RWPE2 (cell line): ENCODE measurements around the gene RMC1.

Experiments used
- ATAC-seq: fragments of 200-7000 bp; cut with Tn5 transposase; 3 replicates; pipeline ENCODE4 v1.9.1; 2021; ENCODE audit warnings: low read depth
- DNase-seq: peaks from one replicate; pipeline ENCODE4 v3.0.0-alpha.2; 2020; ENCODE audit warnings: low spot score
- H3K27ac ChIP-seq: fragments of 450-650 bp; 2 replicates; pipeline ENCODE4 v1.5.1; 2017; ENCODE audit warnings: mild to moderate bottlenecking; ENCODE audit not compliant: poor library complexity, severe bottlenecking
- H3K27me3 ChIP-seq: fragments of 250-450 bp; sonication (Bioruptor Pico); 2 replicates; pipeline ENCODE4 v1.5.1; 2021; ENCODE audit warnings: mild to moderate bottlenecking, moderate library complexity; ENCODE audit not compliant: insufficient read depth, poor library complexity, severe bottlenecking
- H3K36me3 ChIP-seq: fragments of 250-450 bp; sonication (Bioruptor Pico); 2 replicates; pipeline ENCODE4 v1.5.1; 2020; ENCODE audit warnings: low read depth, mild to moderate bottlenecking, moderate library complexity
- H3K4me1 ChIP-seq: fragments of 250-450 bp; sonication (Bioruptor Pico); 2 replicates; pipeline ENCODE4 v1.5.1; 2021; ENCODE audit warnings: mild to moderate bottlenecking, moderate library complexity; ENCODE audit not compliant: insufficient read depth, poor library complexity, severe bottlenecking
- H3K4me3 ChIP-seq: fragments of 250-450 bp; sonication (Bioruptor Pico); 2 replicates; pipeline ENCODE4 v1.5.1; 2021; ENCODE audit warnings: mild to moderate bottlenecking, moderate library complexity; ENCODE audit not compliant: severe bottlenecking
- H3K9me3 ChIP-seq: fragments of 250-450 bp; sonication (Bioruptor Pico); 2 replicates; pipeline ENCODE4 v1.5.1; 2021; ENCODE audit warnings: mild to moderate bottlenecking, moderate library complexity; ENCODE audit not compliant: severe bottlenecking
- TF ChIP-seq, protein P1 (sequence below): fragments of 450-650 bp; IDR thresholded peaks from one replicate; pipeline ENCODE4 v1.5.1; 2017; ENCODE audit warnings: mild to moderate bottlenecking, moderate library complexity; ENCODE audit not compliant: poor library complexity, severe bottlenecking

Gene RMC1

GRCh38 chr18:23530195-23530594, 26.9 kb downstream of the RMC1 start:
- H3K4me3 ChIP-seq: no peak overlapping the region
- DNase-seq: no peak
- H3K4me1 ChIP-seq: peaks cover 11% of the 10 kb centered on the region
- H3K36me3 ChIP-seq: peaks cover 92% of the 10 kb centered on the region
- TF ChIP-seq, protein P1, sequence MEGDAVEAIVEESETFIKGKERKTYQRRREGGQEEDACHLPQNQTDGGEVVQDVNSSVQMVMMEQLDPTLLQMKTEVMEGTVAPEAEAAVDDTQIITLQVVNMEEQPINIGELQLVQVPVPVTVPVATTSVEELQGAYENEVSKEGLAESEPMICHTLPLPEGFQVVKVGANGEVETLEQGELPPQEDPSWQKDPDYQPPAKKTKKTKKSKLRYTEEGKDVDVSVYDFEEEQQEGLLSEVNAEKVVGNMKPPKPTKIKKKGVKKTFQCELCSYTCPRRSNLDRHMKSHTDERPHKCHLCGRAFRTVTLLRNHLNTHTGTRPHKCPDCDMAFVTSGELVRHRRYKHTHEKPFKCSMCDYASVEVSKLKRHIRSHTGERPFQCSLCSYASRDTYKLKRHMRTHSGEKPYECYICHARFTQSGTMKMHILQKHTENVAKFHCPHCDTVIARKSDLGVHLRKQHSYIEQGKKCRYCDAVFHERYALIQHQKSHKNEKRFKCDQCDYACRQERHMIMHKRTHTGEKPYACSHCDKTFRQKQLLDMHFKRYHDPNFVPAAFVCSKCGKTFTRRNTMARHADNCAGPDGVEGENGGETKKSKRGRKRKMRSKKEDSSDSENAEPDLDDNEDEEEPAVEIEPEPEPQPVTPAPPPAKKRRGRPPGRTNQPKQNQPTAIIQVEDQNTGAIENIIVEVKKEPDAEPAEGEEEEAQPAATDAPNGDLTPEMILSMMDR: no peak
- no peaks in the 10 kb centered on the region for H3K9me3 ChIP-seq
- peak overlapping the region; percentile 52 for H3K27ac ChIP-seq
- H3K27me3 ChIP-seq: no peaks in the 10 kb centered on the region
- ATAC-seq: no peak

DNA sequence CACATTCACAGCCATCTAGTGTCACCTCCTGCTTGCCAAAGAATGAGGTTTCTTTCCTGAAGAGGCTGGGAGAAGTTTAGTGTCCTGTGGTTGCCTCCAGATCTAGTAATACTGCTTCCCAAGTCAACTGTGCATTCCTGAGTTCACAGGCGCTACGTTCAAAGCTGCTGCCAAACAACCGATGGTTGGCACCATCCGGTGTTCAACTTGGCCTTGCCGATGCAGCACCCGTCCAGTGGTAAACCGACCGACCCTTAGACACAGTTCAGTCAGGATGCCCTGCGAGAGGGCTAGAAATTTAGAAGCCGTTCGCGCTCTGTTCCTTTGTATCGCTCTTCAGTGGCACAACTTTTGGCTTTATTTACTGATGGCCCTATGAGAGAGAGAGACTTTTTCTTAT, 28.6 kb downstream of the RMC1 start:
- no peaks in the 10 kb centered on the region for H3K27me3 ChIP-seq
- TF ChIP-seq, protein P1: no peak
- DNase-seq (no peak), ATAC-seq (no peak)
- H3K4me1 ChIP-seq: peaks cover 11% of the 10 kb centered on the region
- H3K27ac ChIP-seq: no peak overlapping the region
- H3K4me3 ChIP-seq: no peak overlapping the region
- peaks cover 90% of the 10 kb centered on the region for H3K36me3 ChIP-seq
- H3K9me3 ChIP-seq: no peaks in the 10 kb centered on the region

- no peak for ATAC-seq
- Histone ChIP-seq H3K9me3 (no peaks in the 10 kb centered on the region), H3K36me3 (peaks cover 96% of the 10 kb centered on the region), H3K27me3 (no peaks in the 10 kb centered on the region), H3K27ac (no peak overlapping the region), H3K4me1 (peaks cover 11% of the 10 kb centered on the region), H3K4me3 (no peak overlapping the region)
- DNase-seq: no peak
- TF ChIP-seq, protein P1: no peak
Observed at GRCh38 chr18:23532848-23533247, 29.5 kb downstream of the RMC1 start.

GRCh38 chr18:23534276-23534675, 31.0 kb downstream of the RMC1 start:
- no peak overlapping the region for H3K27ac ChIP-seq
- DNase-seq: no peak
- no peaks in the 10 kb centered on the region for H3K27me3 ChIP-seq
- TF ChIP-seq, protein P1: no peak
- H3K9me3 ChIP-seq: no peaks in the 10 kb centered on the region
- no peak overlapping the region for H3K4me3 ChIP-seq
- no peak for ATAC-seq
- peaks cover 9% of the 10 kb centered on the region for H3K4me1 ChIP-seq
- peaks cover 97% of the 10 kb centered on the region for H3K36me3 ChIP-seq

DNA sequence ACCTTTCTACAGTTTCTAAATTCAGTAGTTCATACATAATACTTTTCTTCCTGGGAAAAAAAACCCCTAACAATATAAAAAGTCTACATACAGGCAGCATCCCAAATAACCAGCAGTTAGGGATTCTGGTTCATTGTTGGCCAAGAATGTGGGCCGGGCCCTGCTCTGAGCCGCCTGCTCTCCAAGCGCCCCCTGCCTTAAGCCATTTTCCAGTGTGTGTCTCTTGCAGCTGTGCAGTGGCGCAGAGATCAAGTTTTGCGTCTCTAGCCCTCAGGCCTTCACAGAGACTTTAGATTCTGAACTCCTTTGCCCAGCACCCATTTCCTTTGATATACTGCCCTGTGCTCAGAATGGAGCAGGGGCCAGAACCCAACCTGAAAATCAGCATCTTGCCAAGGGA, 32.9 kb downstream of the RMC1 start:
- 0 out of 3 replicates have a peak, but pooled peaks have one; percentile 23 for ATAC-seq
- H3K27me3 ChIP-seq: no peaks in the 10 kb centered on the region
- peaks cover 97% of the 10 kb centered on the region for H3K36me3 ChIP-seq
- DNase-seq: no peak
- no peaks in the 10 kb centered on the region for H3K9me3 ChIP-seq
- no peaks in the 10 kb centered on the region for H3K4me1 ChIP-seq
- H3K4me3 ChIP-seq: no peak overlapping the region
- no peak overlapping the region for H3K27ac ChIP-seq
- TF ChIP-seq, protein P1: no peak
